Measurements from ENCODE around the gene PTPN4.

- TF ChIP-seq CTCF (IDR thresholded peaks at IDR 0.05; ENCODE audit: insufficient read depth, low read length) (no peak), POLR2AphosphoS5 (IDR thresholded peaks at IDR 0.05; ENCODE audit: low read depth) (no peak)
Measured at GRCh38 chr2:119795309-119796303, 35.9 kb downstream of the PTPN4 start.
